AG09319 (cell line): ENCODE data around the gene POLR3K.
"Not testable (repeated sequence)": the region's sequence is repeated elsewhere in the genome, so short reads cannot be mapped to it uniquely, and the experiment has no call there.

ENCODE experiments used
- DNase-seq: peaks from one replicate; pipeline ENCODE4 v3.0.0-alpha.2; 2010; ENCODE audit warnings: low read depth; ENCODE audit errors: extremely low read depth
- CTCF ChIP-seq: IDR thresholded peaks from 2 replicates; pipeline ENCODE4 v1.5.1; 2011; ENCODE audit warnings: low read depth, mild to moderate bottlenecking, inconsistent platforms, low read length, moderate library complexity

POLR3K gene

GRCh38 chr16:17062-17765 is 36.2 kb downstream of the POLR3K start:
- not testable (repeated sequence) for DNase-seq

- peak; percentile 28 for TF ChIP-seq CTCF
- not testable (repeated sequence) for DNase-seq
Observed at GRCh38 chr16:10772-11171, 42.6 kb downstream of the POLR3K start.

GRCh38 chr16:9903-10665 is 43.3 kb downstream of the POLR3K start:
- TF ChIP-seq CTCF, result no peak
- no peak for DNase-seq
